GM12878 (cell line): Measurements from ENCODE around the gene SORBS1. TPM values are rescaled to one million over a fixed set of nuclear protein-coding genes. Genes with fewer than 3 reads are reported as not detected.

Experiments
- ATAC-seq: fragments of 200-7000 bp; cut with Tn5 transposase; 3 replicates; pipeline ENCODE4 v1.9.1; 2020; ENCODE audit warnings: mild to moderate bottlenecking, moderate library complexity
- BruUV-seq: library from RNA; stranded (reverse); fragments of 400-500 nt; replicated peaks from 2 replicates; lab custom pipeline; 2021; lab: Mats Ljungman, UMichigan
- CTCF ChIA-PET: fragments of 300-600 bp; sonication (Branson Sonifier 250); formaldehyde crosslinking; extraction: SDS; loops from one replicate; lab custom pipeline; 2021; ENCODE audit warnings: inconsistent platforms; lab: Yijun Ruan, JAX
- POLR2A ChIA-PET: fragments of 350-600 bp; formaldehyde crosslinking; extraction: SDS; loops from one replicate; lab custom pipeline; 2021; ENCODE audit warnings: inconsistent platforms; lab: Charles Lee
- RAD21 ChIA-PET: fragments of 300-600 bp; sonication (Branson Sonifier 250); formaldehyde crosslinking; loops from one replicate; lab custom pipeline; 2023; ENCODE audit warnings: antibody characterized with exemption; ENCODE audit not compliant: unreplicated experiment; lab: Charles Lee
- SMC1A ChIA-PET: fragments of 300-600 bp; sonication (Branson Sonifier 250); formaldehyde crosslinking; loops from one replicate; lab custom pipeline; 2023; ENCODE audit not compliant: unreplicated experiment, uncharacterized antibody; lab: Charles Lee
- DNase-seq: peaks from one replicate; pipeline ENCODE4 v3.0.0-alpha.2; 2011; ENCODE audit warnings: low read depth, low spot score
- FAIRE-seq: peaks from 3 replicates; lab custom pipeline; 2011; peaks lifted over from hg19 to GRCh38; lab: Jason Lieb, UNC
- H2AFZ ChIP-seq: 2 replicates; pipeline ENCODE4 v1.6.0; 2011; ENCODE audit warnings: low read depth, low read length, control low read depth; ENCODE audit not compliant: control insufficient read depth
- H3K27ac ChIP-seq: 2 replicates; pipeline ENCODE4 v1.5.1; 2011; ENCODE audit warnings: control low read depth; ENCODE audit not compliant: control insufficient read depth, insufficient read depth
- H3K27me3 ChIP-seq, 2 experiments: replicated peaks in 1 of 2; 2 replicates each; pipeline versions ENCODE4 v1.6.0 to v1.6.1; 2011; ENCODE audit warnings: low read length in 1 of 2; ENCODE audit not compliant: control insufficient read depth in 2 of 2, insufficient read depth in 2 of 2
- H3K36me3 ChIP-seq, 2 experiments: 2 replicates each; pipeline ENCODE4 v1.5.1; 2011; ENCODE audit warnings: low read length in 1 of 2; ENCODE audit not compliant: control insufficient read depth in 2 of 2, insufficient read depth in 2 of 2
- H3K4me1 ChIP-seq: 2 replicates; pipeline ENCODE4 v1.6.1; 2011; ENCODE audit warnings: mild to moderate bottlenecking, low read length, moderate library complexity, mixed read lengths; ENCODE audit not compliant: control insufficient read depth, insufficient read depth
- H3K4me2 ChIP-seq: 2 replicates; pipeline ENCODE4 v1.6.0; 2011; ENCODE audit warnings: control low read depth; ENCODE audit not compliant: control insufficient read depth, insufficient read depth
- H3K4me3 ChIP-seq: fragments of 200-600 bp; sonication (generic); 2 replicates; pipeline ENCODE4 v1.5.1; 2016
- H3K79me2 ChIP-seq: 2 replicates; pipeline ENCODE4 v1.6.0; 2011; ENCODE audit warnings: low read length; ENCODE audit not compliant: control insufficient read depth, insufficient read depth
- H3K9ac ChIP-seq: 2 replicates; pipeline ENCODE4 v1.8.0; 2011; ENCODE audit warnings: low read length, control low read depth, mixed read lengths; ENCODE audit not compliant: control insufficient read depth, insufficient read depth
- H3K9me3 ChIP-seq: replicated peaks from 3 replicates; pipeline ENCODE4 v1.5.1; 2011; ENCODE audit warnings: mild to moderate bottlenecking, low read length; ENCODE audit not compliant: control insufficient read depth, insufficient read depth
- H4K20me1 ChIP-seq: 2 replicates; pipeline ENCODE4 v1.6.0; 2011; ENCODE audit not compliant: control insufficient read depth, insufficient read depth
- CHD1 ChIP-seq: IDR thresholded peaks from 2 replicates; pipeline ENCODE4 v1.6.1; 2012; ENCODE audit warnings: low read depth, low read length, improper control_type of control experiment
- EGR1 ChIP-seq, 2 experiments: IDR thresholded peaks; 1 replicate in 1 of 2; 2 replicates in 1 of 2; pipeline ENCODE4 v1.6.1; 2011 to 2012; ENCODE audit warnings: low read depth in 2 of 2, low read length in 2 of 2, borderline replicate concordance in 1 of 2, mild to moderate bottlenecking in 1 of 2, moderate library complexity in 1 of 2
- EZH2 ChIP-seq: IDR thresholded peaks from 2 replicates; pipeline ENCODE4 v1.6.1; 2012; ENCODE audit warnings: low read depth, mild to moderate bottlenecking, control low read depth, inconsistent platforms, low read length, borderline replicate concordance; ENCODE audit not compliant: control insufficient read depth
- HDGF ChIP-seq: fragments of 450-650 bp; IDR thresholded peaks from 2 replicates; pipeline ENCODE4 v1.6.1; 2016; ENCODE audit warnings: antibody characterized with exemption
- SMC3 ChIP-seq: IDR thresholded peaks from 2 replicates; pipeline ENCODE4 v1.6.1; 2011; ENCODE audit warnings: low read length, improper control_type of control experiment, borderline replicate concordance
- WGBS: methylation state at CpG from one replicate; pipeline ENCODE4 v1.1.6; 2016; ENCODE audit warnings: low lambda C conversion rate; ENCODE audit not compliant: insufficient replicate concordance, insufficient coverage; ENCODE audit errors: missing lambda C conversion rate; 5-methylcytosine and 5-hydroxymethylcytosine counted together
- in situ Hi-C: fragments of 300-500 bp; cut with MboI; formaldehyde crosslinking; loops from 9 replicates; pipeline ENCODE4 v1.14.3; 2018; ENCODE audit warnings: mixed read lengths
- intact Hi-C: fragments of 100-400 bp; cut with micrococcal nuclease; formaldehyde crosslinking; loops from one replicate; pipeline ENCODE4 v1.14.2; 2022; ENCODE audit not compliant: unreplicated experiment
- polyA plus RNA-seq, 11 experiments: library from polyadenylated mRNA; depleted of rRNA in 4 of 11; unstranded in 6 of 11; stranded (reverse) in 5 of 11; fragments of >200 nt; fragmentation: Nextera tagmentation in 4 of 11; fragmentation: Illumina TruSeq in 1 of 11; extraction: Ambion mirVana in 4 of 11; extraction: Trizol in 1 of 11; gene quantifications; 1 replicate in 1 of 11; 2 replicates in 10 of 11; pipeline versions ENCODE4 v1.2.1 to v1.2.3, GENCODE V29; 2011 to 2016; ENCODE audit warnings: inconsistent platforms in 2 of 11, missing spikeins in 2 of 11, low read depth in 1 of 11
- total RNA-seq, 4 experiments: library from RNA; depleted of rRNA in 3 of 4; stranded (reverse); fragments of >200 nt in 3 of 4; fragmentation: Illumina TruSeq in 1 of 4; extraction: Trizol in 1 of 4; gene quantifications; 2 replicates each; pipeline versions ENCODE4 v1.2.1 to v1.2.3, GENCODE V29; 2013 to 2021

Gene SORBS1
- total and polyA plus RNA-seq, 10 of the 15 experiments (the other 5 are each of a cell fraction or from before 2014, with no cell fraction given), result 0.13 to 0.75 (median 0.39) TPM

GRCh38 chr10:95278061-95278988 is 282.8 kb downstream of the SORBS1 start:
- Histone ChIP-seq H3K36me3 (peaks cover 4 to 12% of the 10 kb centered on the region in 2 experiments), H3K27me3 (no peaks in the 10 kb centered on the region), H3K4me1 (peaks cover 30% of the 10 kb centered on the region), H2AFZ (no peak overlapping the region), H3K4me2 (peak overlapping the region; percentile 34), H3K79me2 (peaks cover 100% of the 10 kb centered on the region), H3K9me3 (no peaks in the 10 kb centered on the region; the same call in 2 of the 3 replicates), H3K4me3 (no peak overlapping the region), H4K20me1 (peaks cover 18% of the 10 kb centered on the region), H3K9ac (no peak overlapping the region), H3K27ac (no peak overlapping the region; the same call in 1 of the 2 replicates)
- TF ChIP-seq EZH2, result no peak
- TF ChIP-seq EGR1 (IDR thresholded peaks at IDR 0.05; ENCODE audit: borderline replicate concordance in 1 of 2, low read depth in 2 of 2, low read length in 2 of 2), result no peak
- TF ChIP-seq SMC3, result no peak
- peak; percentile 16; the same call in 1 of the 2 replicates for TF ChIP-seq HDGF
- no peak for TF ChIP-seq CHD1
- RAD21 ChIA-PET, result interaction anchor here (0.6 to 5.2 kb wide), 11 partner anchors 7 to 84 kb away, joined by 3 to 21 read pairs (median 4); no protein-coding TSS in a partner anchor
- BruUV-seq, result no TSS peak
- SMC1A ChIA-PET, result interaction anchor here (0.7 to 14.9 kb wide), 13 partner anchors 9 to 322 kb away, joined by 3 to 313 read pairs (median 3); no protein-coding TSS in a partner anchor
- DNase-seq, result no peak
- intact Hi-C loops (no loop called here), in situ Hi-C loops (no loop called here)
- no peak for FAIRE-seq
- ATAC-seq, result no peak; the same call in 1 of the 3 replicates
- 83% methylated on average over 6 of the region's 6 CpGs for WGBS
- CTCF ChIA-PET, result interaction anchor here (1.1 to 16.6 kb wide), 4 partner anchors 10 to 84 kb away, joined by 3 to 348 read pairs (median 98); no protein-coding TSS in a partner anchor
- POLR2A ChIA-PET, result interaction anchor here (0.9 to 2.3 kb wide), 7 partner anchors 10 to 39 kb away, joined by 3 to 12 read pairs (median 4); no protein-coding TSS in a partner anchor
